GM21717 (cell line): ENCODE results near the gene EIF3K.
"Not testable (repeated sequence)": the region's sequence is repeated elsewhere in the genome, so short reads cannot be mapped to it uniquely, and the experiment has no call there.

ENCODE experiments used
- ATAC-seq: cut with Tn5 transposase; IDR thresholded peaks from one replicate; pipeline ENCODE4 v1.9.1; 2021; ENCODE audit warnings: mild to moderate bottlenecking, moderate library complexity; ENCODE audit not compliant: unreplicated experiment

Gene EIF3K, protein sequence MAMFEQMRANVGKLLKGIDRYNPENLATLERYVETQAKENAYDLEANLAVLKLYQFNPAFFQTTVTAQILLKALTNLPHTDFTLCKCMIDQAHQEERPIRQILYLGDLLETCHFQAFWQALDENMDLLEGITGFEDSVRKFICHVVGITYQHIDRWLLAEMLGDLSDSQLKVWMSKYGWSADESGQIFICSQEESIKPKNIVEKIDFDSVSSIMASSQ

DNA sequence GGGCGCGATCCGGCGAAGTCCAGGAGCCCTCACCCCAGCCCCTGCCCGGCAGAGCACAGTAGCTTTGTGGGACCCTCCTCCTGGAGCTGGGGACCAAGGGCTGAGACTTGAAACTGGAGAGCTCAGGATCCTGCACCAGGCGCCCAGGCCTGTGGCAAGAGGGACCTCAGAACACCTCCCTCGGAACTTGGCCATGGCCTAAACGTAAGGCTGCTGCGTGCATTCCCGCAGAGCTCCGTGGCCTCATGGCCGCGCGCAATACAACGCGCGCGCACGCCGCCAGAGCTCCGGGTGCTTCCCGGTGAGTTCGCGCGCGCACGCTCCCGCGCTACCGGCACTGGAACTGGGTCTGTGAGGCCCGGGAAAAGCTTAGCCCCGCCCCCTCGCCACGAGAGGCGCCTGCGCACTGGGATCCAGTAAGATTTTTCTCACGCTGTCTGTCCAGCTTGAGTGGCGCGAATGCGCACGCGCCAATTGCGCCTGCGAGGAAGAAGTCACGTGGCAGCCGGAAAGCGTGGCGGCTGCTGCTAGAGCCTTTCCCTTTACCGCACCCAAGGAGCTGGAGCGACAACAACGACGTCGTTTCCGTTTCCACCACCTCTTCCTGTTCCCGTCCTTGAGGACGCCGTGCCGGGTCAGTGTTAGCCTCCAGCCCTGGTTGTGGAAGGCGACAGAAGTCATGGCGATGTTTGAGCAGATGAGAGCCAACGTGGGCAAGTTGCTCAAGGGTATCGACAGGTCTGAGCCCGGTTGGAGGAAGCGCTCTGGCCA lies at the start of gene EIF3K:
Gene EIF3K (plus strand): TSS at position 599 of the 771 bp plus-strand sequence. CDS start 81 bp downstream, at position 680.
- ATAC-seq, result peak; percentile 43

DNA sequence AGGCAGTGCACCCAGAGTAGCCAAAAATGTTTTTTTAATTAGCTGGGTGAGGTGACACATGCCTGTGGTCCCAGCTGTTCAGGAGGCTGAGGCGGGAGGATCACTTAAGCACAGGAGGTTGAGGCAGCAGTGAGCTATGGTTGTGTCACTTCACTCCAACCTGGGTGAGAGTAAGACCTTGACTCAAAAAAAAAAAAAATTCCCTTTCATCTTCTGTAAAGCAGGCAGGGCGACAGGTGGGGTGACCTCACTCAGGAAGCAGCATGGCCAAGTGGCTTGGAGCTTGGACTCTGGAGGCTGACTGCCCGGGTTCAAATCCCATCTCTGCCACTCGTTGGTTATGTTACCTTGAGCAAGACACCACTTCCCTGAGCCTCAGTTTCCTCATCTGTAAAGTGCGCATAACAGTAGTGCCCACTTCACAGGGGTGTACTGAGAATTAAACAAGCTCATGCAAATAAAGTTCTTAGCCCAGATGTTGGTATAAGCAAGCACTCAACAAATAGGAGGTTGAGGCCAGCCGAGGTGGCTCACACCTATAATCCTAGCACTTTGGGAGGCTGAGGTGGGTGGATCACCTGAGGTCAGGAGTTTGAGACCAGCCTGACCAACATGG lies 49.5 kb upstream of the EIF3K start:
- ATAC-seq, result no peak

DNA sequence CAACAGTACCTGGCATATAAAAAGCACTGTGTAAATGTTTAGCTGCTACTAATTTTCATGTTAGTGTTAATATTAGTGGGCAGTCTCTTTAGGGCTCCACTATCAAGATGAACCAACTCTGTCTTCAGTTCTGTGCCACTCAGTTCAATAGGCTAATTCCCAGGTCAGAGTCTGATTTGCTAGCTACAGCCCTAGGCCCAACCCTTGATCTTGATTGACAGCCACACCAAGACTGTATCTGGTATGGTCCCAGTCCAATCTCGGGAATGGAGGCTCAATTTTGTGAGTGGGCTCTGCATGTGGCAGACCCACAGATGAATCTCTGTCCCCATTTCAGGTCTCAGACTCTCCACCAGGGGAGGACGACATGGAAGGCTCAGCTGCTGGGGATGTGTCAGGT lies 47.3 kb upstream of the EIF3K start:
- no peak for ATAC-seq

DNA sequence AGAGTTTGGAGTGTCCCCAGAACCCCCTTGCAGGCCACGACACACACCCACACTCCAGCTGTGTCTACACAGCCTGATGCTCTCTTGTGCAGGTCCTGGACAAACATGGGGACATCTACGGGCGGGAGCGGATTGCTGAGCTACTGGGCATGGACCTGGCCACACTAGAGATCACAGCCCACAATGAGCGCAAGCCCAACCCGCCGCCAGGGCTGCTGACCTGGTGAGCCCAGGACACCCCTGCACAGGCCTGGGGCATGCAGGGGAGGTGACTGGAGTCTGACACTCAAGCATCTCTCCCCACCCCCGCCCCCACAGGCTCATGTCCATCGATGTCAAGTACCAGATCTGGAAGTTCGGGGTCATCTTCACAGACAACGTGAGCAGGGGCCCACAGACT lies 41.2 kb upstream of the EIF3K start:
- ATAC-seq, result no peak

DNA sequence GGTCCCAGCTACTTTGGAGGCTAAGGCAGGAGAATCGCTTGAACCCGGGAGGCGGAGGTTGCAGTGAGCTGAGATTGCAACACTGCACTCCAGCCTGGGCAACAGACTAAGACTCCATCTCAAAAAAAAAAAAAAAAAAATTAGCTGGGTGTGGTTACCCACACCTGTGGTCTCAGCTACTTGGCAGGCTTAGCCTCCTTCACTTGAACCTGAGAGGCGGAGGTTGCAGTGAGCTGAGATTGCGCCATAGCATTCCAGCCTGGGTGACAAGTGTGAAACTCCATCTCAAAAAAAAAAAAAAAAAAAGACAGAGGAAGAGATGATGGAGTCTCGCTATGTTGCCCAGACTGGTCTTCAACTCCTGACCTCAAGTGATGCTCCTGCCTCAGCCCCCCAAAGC lies 39.7 kb upstream of the EIF3K start:
- not testable (repeated sequence) for ATAC-seq

DNA sequence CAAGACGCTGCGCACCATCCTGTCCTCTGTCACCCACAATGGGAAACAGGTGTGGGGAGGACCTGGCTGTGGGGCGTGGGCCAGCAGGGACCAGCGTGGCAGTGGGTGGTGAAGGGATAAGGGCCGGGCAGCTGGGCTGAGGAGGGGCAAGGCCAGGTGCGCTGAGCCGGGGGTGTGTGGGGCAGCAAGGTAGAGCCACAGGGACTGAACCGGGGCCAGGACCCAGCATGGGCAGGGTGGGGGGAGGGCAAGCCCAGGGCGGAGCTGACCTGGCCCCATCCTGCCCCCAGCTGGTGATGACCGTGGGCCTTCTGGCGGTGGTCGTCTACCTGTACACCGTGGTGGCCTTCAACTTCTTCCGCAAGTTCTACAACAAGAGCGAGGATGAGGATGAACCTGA lies 38.9 kb upstream of the EIF3K start:
- ATAC-seq, result no peak

DNA sequence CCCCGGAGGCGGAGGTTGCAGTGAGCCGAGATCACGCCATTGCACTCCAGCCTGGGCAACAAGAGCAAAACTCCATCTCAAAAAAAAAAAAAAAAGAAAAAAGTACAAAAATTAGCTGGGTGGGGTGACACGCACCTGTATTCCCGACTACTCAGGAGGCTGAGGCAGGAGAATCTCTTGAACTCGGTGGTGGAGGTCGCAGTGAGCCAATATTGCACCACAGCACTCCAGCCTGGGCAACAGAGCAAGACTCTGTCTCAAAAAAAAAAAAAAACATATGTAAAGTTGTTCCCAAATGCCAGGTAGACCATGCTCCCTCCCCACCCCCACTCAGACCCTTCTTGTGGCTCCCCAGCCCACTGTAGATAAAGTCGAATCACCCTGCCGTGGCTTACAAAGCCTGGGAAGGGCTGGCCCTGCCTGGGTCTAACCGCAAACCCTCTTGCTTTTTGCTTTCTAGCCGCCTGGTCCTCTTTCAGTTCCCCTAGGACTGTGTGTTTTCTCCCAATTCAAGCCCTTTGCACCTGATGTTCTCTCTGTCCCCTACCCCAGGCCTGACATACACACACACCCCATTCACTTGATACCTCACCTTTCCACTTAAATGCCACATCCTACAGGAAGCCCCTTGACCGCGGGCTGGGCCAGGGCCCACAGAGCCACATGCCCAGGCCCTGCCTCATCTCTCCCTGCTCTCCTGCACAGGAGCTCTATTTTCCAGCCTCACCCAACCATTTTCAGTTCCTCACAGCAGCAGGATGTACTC lies 35.6 kb upstream of the EIF3K start:
- ATAC-seq, result peak; percentile 69

DNA sequence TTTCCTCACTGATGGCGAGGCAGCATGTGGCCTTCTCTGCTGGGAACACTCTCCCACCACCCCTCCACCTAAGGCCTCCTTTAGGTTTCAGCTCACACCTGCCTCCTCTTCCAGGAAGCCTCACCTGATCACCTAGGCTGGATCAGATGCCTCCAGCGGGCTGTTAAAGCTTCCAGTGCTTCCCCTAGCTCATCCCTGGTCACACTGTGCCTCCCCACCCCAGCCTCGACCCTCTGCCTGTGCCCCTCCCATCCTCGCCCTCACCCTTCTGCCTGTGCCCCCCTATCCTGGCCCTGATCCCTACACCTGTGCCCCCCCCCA lies 35.0 kb upstream of the EIF3K start:
- ATAC-seq, result no peak

DNA sequence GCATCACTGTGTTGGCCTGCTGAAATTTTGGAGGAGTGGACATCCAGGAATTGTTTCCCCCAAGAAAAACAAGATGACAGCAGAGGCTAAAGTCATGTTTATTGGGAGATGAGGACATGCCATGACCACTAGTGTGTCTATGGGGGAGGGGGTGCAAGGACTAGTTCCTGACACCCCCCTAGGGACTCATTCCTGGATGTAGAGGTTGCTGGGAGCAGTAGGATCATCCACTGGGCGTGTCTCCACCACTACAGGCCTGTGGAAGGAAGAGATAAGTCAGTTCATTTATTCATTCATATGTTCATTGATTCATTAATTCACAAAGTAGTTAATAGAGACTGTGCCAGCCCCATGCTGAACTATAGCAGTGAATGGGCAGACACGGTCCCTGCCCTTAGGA lies 31.4 kb upstream of the EIF3K start:
- ATAC-seq, result no peak

DNA sequence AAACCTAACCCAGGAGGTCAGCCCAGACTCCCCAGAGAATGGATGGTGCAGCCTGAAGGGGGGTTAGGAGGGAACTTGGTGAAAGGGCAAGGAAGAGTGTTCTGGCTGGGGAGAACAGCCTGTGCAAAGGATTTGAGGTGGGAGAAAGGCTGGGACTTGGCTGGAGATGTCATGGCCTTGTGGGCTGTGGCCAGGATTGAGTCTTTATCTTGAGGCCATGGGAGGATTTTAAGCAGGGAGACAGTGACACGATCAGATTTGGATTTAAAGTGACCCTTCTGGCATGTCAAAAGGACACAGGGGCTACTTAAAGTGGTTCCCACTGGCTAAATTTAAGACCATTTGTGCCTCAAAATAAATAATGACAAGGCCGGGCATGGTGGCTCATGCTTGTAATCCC lies 30.9 kb upstream of the EIF3K start:
- ATAC-seq, result no peak

DNA sequence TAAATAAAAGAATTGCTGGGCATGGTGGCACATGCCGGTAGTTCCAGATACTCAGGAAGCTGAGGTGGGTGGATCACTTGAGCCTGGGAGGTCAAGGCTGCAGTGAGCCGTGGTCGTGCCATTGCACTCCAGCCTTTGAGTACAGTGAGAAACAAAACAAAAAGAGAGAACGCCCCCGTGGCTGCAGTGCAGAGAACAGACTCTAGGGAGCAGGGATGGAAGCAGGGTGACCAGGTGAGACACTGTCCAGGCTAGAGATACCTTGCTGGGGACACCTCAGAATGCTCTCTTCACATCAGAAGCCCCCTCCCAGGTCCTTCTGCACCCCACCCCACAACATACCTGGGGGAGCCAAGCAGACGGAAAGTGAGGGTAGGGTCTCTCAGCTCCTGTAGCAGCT lies 26.0 kb upstream of the EIF3K start:
- no peak for ATAC-seq

DNA sequence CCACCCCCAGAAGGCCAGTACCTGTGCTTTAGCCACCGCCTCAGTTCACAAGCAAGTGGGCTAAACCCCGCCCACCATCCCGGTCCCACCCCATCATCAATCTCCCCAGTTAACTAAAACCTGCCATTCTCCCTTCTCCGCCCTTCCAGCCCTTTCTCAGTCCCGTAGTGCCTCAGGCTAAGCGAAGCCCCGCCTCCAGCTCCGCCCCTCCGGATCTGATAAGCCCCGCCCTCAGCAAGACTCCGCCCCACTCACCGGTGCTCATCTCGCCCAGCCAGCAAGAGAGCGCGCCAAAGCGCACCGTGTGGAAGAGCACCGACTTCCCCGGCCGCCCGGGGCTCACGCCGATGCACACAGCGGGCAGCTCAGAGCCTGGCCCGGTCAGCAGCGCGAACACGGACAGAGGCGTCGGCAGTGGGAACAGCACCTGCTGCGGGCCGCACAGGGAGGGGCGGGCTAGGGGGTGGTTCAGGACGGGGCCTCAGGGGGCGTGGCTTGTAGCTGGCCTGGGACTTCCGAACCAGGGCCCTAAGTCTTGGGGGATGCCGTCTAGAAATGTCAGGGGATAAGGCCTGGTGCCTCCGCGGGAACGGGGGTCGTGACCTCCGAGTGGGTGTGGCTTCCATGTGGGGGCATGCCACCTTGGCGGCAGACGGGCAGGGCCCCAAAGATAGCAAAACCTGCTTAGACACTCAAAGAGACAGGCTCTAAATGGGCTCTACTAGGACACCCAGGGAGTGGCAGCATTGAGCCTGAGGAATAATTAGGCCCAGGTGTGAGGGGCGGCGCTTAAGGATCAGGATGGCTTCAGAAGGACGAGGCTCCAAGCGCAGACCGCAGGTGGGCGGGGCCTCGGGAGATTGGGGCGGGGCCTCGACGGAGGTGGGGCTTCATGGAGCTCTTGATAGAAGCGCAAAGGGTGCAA lies 22.7 kb upstream of the EIF3K start:
- ATAC-seq, result no peak

DNA sequence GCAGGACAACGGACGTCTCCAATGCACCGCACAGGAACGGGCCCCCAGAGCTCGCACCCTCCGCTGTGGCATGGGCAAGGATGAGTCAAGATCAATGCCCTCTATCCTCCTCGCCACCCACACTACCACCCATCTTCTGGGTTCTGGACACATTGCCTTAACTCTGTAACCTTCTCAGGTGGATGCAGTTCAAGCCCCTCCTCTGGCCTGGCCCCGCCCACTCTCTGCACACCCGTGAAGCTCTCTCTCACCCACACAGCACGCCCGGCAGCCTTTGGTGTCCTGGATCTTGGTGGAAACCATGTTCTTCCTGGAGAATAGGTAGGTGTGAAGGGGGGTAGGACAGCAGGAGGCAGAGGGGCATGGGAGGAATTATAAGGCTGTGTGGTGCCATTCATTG lies 21.9 kb upstream of the EIF3K start:
- ATAC-seq, result no peak

DNA sequence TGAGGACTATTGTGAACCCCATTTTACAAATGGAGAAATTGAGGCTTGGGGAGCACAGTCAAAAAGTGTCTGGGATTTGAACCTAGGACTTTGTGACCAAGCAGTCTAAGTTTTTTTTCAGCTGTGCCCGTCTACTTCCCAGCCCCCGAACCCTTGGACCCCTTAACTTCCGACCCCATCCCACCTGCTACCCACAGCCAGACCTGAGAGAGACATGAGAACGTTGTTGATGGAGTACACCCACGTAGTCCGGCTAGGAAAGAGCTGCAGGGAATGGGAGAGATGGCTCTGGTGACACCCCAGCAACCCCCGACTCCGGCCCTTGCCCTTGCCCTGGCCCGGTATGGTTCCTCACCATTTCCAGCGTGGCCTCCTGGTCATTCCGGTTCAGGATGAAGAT lies 19.3 kb upstream of the EIF3K start:
- ATAC-seq, result no peak

DNA sequence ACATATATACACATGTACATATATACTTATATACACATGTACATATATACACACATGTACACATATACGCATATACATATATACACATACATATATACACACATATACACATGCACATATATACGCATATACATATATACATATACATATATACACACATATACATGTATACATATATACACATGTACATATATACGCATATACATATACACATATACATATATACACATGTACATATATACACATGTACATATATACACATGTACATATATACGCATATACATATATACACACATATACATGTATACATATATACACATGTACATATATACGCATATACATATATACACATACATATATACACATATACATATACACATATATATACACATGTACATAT lies 16.1 kb upstream of the EIF3K start:
- ATAC-seq, result not testable (repeated sequence)

DNA sequence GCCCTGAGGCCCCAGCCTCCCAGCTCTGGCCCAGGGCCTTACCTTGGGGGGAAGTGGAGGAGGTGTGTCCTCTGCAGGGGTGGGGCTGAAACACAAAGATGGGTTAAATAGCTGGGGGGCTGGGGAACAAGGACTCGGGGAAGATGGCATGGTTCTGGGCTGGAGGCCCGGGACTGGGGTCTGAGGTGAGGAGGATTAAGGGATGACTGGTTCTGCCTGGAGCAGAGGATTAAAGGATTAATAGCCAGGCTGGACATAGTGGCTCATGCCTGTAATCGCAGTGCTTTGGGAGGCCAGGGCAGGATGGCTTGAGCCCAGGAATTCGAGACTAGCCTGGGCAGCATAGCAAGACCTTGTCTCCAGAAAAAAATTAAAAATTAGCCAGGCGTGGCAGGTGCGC lies 12.9 kb upstream of the EIF3K start:
- no peak for ATAC-seq

DNA sequence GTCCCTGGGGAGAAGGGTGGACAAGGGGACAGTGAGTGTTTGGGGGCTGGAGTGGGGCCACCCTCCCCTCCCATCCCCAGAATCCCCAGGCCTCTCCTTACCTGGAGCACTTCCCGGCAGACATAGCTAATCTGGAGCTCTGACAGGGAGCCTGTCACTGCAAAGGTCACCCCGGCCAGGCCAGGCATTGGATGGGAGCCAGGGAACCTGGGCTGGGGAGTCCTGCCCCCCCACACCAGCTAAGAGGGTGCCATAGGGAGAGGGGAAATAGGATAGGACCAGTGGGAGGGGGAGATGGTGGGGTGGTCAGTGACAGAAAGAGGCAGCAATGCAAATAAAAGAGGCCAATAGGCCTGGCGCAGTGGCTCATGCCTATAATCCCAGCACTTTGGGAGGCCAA lies 4.7 kb upstream of the EIF3K start:
- ATAC-seq, result no peak

DNA sequence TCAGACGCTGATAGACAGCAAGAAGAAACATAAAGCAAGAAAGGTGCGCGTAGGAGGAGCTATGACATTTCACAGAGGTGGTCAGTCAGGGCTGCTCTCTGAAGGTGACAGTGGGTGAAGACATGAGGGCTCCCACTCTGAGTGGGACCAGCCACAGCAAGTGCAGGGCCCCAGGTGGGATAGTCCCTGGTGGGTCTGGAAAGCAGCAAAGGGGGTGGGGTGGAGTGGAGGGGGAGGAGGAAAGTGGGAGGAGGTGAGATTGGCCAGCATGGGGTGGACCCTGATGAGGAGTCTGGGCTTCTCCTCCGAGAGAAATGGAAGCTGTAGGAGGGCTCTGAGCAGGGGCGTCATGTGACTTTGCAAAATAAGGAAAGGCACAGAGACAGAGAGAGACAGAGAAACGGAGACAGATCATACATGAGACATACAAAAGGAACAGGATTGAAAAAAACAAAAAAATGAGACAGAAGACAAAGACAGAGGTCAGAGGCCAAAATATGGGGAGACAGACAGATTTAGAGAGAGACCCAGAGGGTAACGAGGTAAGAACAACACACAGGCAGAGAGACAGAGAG lies 3.9 kb upstream of the EIF3K start:
- ATAC-seq, result no peak

DNA sequence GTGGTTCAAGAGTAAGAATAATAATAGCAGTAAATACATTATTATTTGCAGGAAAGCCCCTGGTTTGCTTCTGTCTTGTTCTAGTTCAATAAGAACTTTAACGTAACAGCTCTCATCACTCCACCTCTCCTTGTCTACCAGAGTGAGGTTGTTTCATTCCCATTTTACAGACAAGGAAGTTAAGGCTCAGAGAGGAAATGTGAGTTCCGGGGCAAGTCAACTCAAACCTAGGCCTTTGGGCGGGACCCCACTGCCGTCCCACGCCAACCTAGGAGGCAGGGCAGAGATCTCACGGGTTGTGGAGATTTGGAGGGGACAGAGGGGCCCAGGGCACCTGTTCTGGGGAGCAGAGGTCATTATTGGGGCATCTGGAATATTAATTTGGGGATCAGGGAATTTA lies 2.7 kb upstream of the EIF3K start:
- no peak for ATAC-seq

DNA sequence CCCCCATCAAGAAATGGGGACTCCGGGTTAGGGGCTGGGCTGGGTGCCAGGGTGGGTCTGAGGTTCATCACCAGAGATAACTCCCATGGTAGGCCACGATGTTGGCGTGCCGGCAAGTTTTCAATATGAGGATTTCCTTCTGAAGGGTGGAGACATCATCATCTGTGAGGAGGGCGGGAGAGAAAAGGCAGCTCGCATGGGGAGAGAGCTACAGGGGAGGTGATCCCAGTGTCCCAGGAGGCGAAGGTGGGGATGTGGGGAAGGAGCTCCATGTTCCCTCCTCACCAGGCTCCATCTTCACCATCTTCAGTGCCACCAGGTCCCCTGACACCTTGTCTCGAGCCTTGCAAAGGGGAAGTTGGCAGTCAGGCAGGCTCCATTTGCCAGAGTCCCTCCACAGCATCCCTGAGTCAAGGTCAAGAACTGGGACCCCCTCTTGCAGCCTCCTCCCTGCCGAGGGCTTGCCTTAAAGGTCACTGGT lies 1.7 kb upstream of the EIF3K start:
- ATAC-seq, result no peak
